Astrocyte (in vitro differentiated cells and primary cell): ENCODE measurements around the gene TOMM5. TPM values are rescaled to one million over a fixed set of nuclear protein-coding genes. Genes with fewer than 3 reads are reported as not detected.

Experiments used
- DNase-seq: peaks from one replicate; pipeline ENCODE4 v3.0.0-alpha.2; 2010; ENCODE audit warnings: low read depth
- FAIRE-seq: peaks from 2 replicates; lab custom pipeline; 2011; peaks lifted over from hg19 to GRCh38; lab: Jason Lieb, UNC
- H2AFZ ChIP-seq: 2 replicates; pipeline ENCODE4 v1.6.0; 2012; ENCODE audit warnings: low read depth, low read length, inconsistent platforms
- H3K27ac ChIP-seq: 2 replicates; pipeline ENCODE4 v1.5.1; 2011; ENCODE audit warnings: low read depth, low read length, inconsistent platforms
- H3K27me3 ChIP-seq: 2 replicates; pipeline ENCODE4 v1.6.0; 2011; ENCODE audit warnings: low read length, inconsistent platforms; ENCODE audit not compliant: insufficient read depth
- H3K36me3 ChIP-seq: 2 replicates; pipeline ENCODE4 v1.5.1; 2011; ENCODE audit warnings: low read length, inconsistent platforms; ENCODE audit not compliant: insufficient read depth
- H3K4me1 ChIP-seq: 2 replicates; pipeline ENCODE4 v1.5.1; 2011; ENCODE audit warnings: low read length, inconsistent platforms; ENCODE audit not compliant: insufficient read depth
- H3K4me2 ChIP-seq: 2 replicates; pipeline ENCODE4 v1.6.0; 2012; ENCODE audit warnings: low read length, inconsistent platforms
- H3K4me3 ChIP-seq: 2 replicates; pipeline ENCODE4 v1.5.1; 2011; ENCODE audit warnings: low read depth, mild to moderate bottlenecking, low read length, inconsistent platforms; ENCODE audit not compliant: insufficient read depth
- H3K79me2 ChIP-seq: 2 replicates; pipeline ENCODE4 v1.6.0; 2012; ENCODE audit warnings: mild to moderate bottlenecking, low read length, inconsistent platforms; ENCODE audit not compliant: insufficient read depth
- H3K9ac ChIP-seq: 2 replicates; pipeline ENCODE4 v1.6.0; 2012; ENCODE audit warnings: mild to moderate bottlenecking, low read length, inconsistent platforms
- H3K9me3 ChIP-seq: 2 replicates; pipeline ENCODE4 v1.5.1; 2012; ENCODE audit warnings: low read depth, mild to moderate bottlenecking, low read length, inconsistent platforms; ENCODE audit not compliant: insufficient read depth
- H4K20me1 ChIP-seq: 2 replicates; pipeline ENCODE4 v1.6.0; 2012; ENCODE audit warnings: low read length, inconsistent platforms; ENCODE audit not compliant: insufficient read depth
- H3K27ac Mint-ChIP-seq: one replicate; pipeline ENCODE4 v1.8.0; 2021; ENCODE audit warnings: mild to moderate bottlenecking, mixed read lengths; ENCODE audit not compliant: unreplicated experiment
- H3K27me3 Mint-ChIP-seq: one replicate; pipeline ENCODE4 v1.8.0; 2021; ENCODE audit warnings: low read depth, mixed read lengths; ENCODE audit not compliant: unreplicated experiment
- H3K36me3 Mint-ChIP-seq: one replicate; pipeline ENCODE4 v1.8.0; 2021; ENCODE audit warnings: low read depth, mixed read lengths; ENCODE audit not compliant: unreplicated experiment
- H3K4me1 Mint-ChIP-seq: one replicate; pipeline ENCODE4 v1.8.0; 2021; ENCODE audit warnings: low read depth, mixed read lengths; ENCODE audit not compliant: unreplicated experiment
- H3K4me3 Mint-ChIP-seq: one replicate; pipeline ENCODE4 v1.8.0; 2021; ENCODE audit warnings: mild to moderate bottlenecking, moderate library complexity, mixed read lengths; ENCODE audit not compliant: unreplicated experiment
- H3K9me3 Mint-ChIP-seq: one replicate; pipeline ENCODE4 v1.8.0; 2021; ENCODE audit warnings: mild to moderate bottlenecking, mixed read lengths; ENCODE audit not compliant: unreplicated experiment
- EZH2 ChIP-seq: IDR thresholded peaks from 2 replicates; pipeline ENCODE4 v1.6.1; 2012; ENCODE audit warnings: mild to moderate bottlenecking, low read length, inconsistent platforms; ENCODE audit not compliant: insufficient read depth
- total RNA-seq: library from RNA; stranded (reverse); gene quantifications from 2 replicates; pipeline ENCODE4 v1.2.1, GENCODE V29; 2021
- TF ChIP-seq, protein P1 (sequence below): IDR thresholded peaks from 2 replicates; pipeline ENCODE4 v1.5.1; 2011; ENCODE audit warnings: low read depth, mild to moderate bottlenecking, inconsistent platforms, low read length, moderate library complexity; ENCODE audit not compliant: insufficient read depth

TOMM5 gene
- total RNA-seq, 1 donor from 2014 or later = 137 TPM

GRCh38 chr9:37640246-37640645, 47.8 kb upstream of the TOMM5 start:
- Histone ChIP-seq H4K20me1 (no peaks in the 10 kb centered on the region), H3K4me2 (no peak overlapping the region), H2AFZ (no peak overlapping the region), H3K9me3 (no peaks in the 10 kb centered on the region), H3K4me3 (no peak overlapping the region), H3K9ac (no peak overlapping the region), H3K79me2 (no peaks in the 10 kb centered on the region), H3K27ac (no peak overlapping the region), H3K36me3 (no peaks in the 10 kb centered on the region), H3K4me1 (no peaks in the 10 kb centered on the region), H3K27me3 (peaks cover 28% of the 10 kb centered on the region)
- TF ChIP-seq, protein P1, sequence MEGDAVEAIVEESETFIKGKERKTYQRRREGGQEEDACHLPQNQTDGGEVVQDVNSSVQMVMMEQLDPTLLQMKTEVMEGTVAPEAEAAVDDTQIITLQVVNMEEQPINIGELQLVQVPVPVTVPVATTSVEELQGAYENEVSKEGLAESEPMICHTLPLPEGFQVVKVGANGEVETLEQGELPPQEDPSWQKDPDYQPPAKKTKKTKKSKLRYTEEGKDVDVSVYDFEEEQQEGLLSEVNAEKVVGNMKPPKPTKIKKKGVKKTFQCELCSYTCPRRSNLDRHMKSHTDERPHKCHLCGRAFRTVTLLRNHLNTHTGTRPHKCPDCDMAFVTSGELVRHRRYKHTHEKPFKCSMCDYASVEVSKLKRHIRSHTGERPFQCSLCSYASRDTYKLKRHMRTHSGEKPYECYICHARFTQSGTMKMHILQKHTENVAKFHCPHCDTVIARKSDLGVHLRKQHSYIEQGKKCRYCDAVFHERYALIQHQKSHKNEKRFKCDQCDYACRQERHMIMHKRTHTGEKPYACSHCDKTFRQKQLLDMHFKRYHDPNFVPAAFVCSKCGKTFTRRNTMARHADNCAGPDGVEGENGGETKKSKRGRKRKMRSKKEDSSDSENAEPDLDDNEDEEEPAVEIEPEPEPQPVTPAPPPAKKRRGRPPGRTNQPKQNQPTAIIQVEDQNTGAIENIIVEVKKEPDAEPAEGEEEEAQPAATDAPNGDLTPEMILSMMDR = no peak
- no peak for TF ChIP-seq EZH2
- peaks cover 17% of the 10 kb centered on the region for H3K27me3 Mint-ChIP-seq
- no peaks in the 10 kb centered on the region for H3K36me3 Mint-ChIP-seq
- H3K4me1 Mint-ChIP-seq = no peaks in the 10 kb centered on the region
- DNase-seq (no peak), FAIRE-seq (no peak)
- no peaks in the 10 kb centered on the region for H3K9me3 Mint-ChIP-seq
- no peak overlapping the region for H3K4me3 Mint-ChIP-seq
- no peak overlapping the region for H3K27ac Mint-ChIP-seq

DNA sequence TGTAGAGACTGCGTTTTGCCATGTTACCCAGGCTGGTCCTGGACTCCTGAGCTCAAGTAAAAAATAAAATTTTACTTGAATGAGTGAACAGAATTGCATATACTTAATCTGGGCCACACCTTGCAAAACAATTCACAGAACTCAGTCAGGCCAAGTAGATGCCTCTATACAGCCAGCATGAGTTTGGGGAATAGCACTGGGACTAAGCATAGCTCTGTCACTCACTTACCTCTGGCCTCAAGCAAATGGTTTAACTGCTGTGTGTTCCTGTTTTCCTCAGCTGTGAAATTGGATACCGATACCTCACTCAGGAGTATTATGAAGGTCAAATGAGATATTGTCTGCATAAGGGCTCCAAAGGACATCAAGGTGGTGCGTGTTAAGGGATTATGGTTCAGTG, 47.4 kb upstream of the TOMM5 start:
- H3K4me1 Mint-ChIP-seq = no peaks in the 10 kb centered on the region
- no peaks in the 10 kb centered on the region for H3K9me3 ChIP-seq
- H3K9ac ChIP-seq = no peak overlapping the region
- no peaks in the 10 kb centered on the region for H3K4me1 ChIP-seq
- H3K27me3 Mint-ChIP-seq = peaks cover 16% of the 10 kb centered on the region
- no peak overlapping the region for H3K4me3 Mint-ChIP-seq
- H2AFZ ChIP-seq = no peak overlapping the region
- no peaks in the 10 kb centered on the region for H3K36me3 Mint-ChIP-seq
- H3K79me2 ChIP-seq = no peaks in the 10 kb centered on the region
- no peak overlapping the region for H3K27ac ChIP-seq
- H3K27me3 ChIP-seq = peaks cover 28% of the 10 kb centered on the region
- no peaks in the 10 kb centered on the region for H3K36me3 ChIP-seq
- H3K9me3 Mint-ChIP-seq = no peaks in the 10 kb centered on the region
- H4K20me1 ChIP-seq = no peaks in the 10 kb centered on the region
- H3K4me2 ChIP-seq = no peak overlapping the region
- DNase-seq (no peak), FAIRE-seq (no peak)
- no peak for TF ChIP-seq EZH2
- TF ChIP-seq, protein P1 = no peak
- no peak overlapping the region for H3K4me3 ChIP-seq
- no peak overlapping the region for H3K27ac Mint-ChIP-seq

- DNase-seq (no peak), FAIRE-seq (no peak)
- no peak overlapping the region for H3K27ac Mint-ChIP-seq
- no peak overlapping the region for H3K4me3 Mint-ChIP-seq
- no peaks in the 10 kb centered on the region for H3K36me3 ChIP-seq
- H3K27ac ChIP-seq = no peak overlapping the region
- H3K27me3 ChIP-seq = peaks cover 26% of the 10 kb centered on the region
- peaks cover 14% of the 10 kb centered on the region for H3K27me3 Mint-ChIP-seq
- TF ChIP-seq EZH2 = no peak
- TF ChIP-seq, protein P1 = no peak
- no peaks in the 10 kb centered on the region for H3K4me1 Mint-ChIP-seq
- no peaks in the 10 kb centered on the region for H3K9me3 ChIP-seq
- H3K4me3 ChIP-seq = no peak overlapping the region
- H3K9me3 Mint-ChIP-seq = no peaks in the 10 kb centered on the region
- no peak overlapping the region for H3K4me2 ChIP-seq
- no peak overlapping the region for H3K9ac ChIP-seq
- no peaks in the 10 kb centered on the region for H3K36me3 Mint-ChIP-seq
- H2AFZ ChIP-seq = no peak overlapping the region
- no peaks in the 10 kb centered on the region for H4K20me1 ChIP-seq
- H3K4me1 ChIP-seq = no peaks in the 10 kb centered on the region
- no peaks in the 10 kb centered on the region for H3K79me2 ChIP-seq
Observed at GRCh38 chr9:37639109-37639762, 46.8 kb upstream of the TOMM5 start.
